IMR-90 (cell line): ENCODE results near the gene NUAK1. TPM values are rescaled to one million over a fixed set of nuclear protein-coding genes. Genes with fewer than 3 reads are reported as not detected.

Experiments
- ATAC-seq: fragments of 200-7000 bp; cut with Tn5 transposase; 2 replicates; pipeline ENCODE4 v1.9.1; 2020; ENCODE audit warnings: low read depth, mild to moderate bottlenecking, moderate library complexity
- BruUV-seq: library from RNA; stranded (reverse); fragments of 400-500 nt; replicated peaks from 2 replicates; lab custom pipeline; 2021; lab: Mats Ljungman, UMichigan
- CTCF ChIA-PET: fragments of 300-600 bp; formaldehyde crosslinking; extraction: SDS; loops from one replicate; lab custom pipeline; 2021; ENCODE audit warnings: antibody characterized with exemption; lab: Yijun Ruan, JAX
- POLR2A ChIA-PET: fragments of 300-600 bp; sonication (Branson Sonifier 250); formaldehyde crosslinking; loops from one replicate; lab custom pipeline; 2022; ENCODE audit warnings: antibody characterized with exemption; ENCODE audit not compliant: unreplicated experiment; lab: Charles Lee
- DNase-seq: peaks from one replicate; pipeline ENCODE4 v3.0.0; 2013
- H2AFZ ChIP-seq: replicated peaks from 2 replicates; pipeline ENCODE3; 2013; ENCODE audit warnings: low read length, mild to moderate bottlenecking; ENCODE audit not compliant: poor library complexity
- H2AK5ac ChIP-seq: 2 replicates; pipeline ENCODE4 v1.6.1; 2013; ENCODE audit warnings: low read depth, low read length, inconsistent platforms
- H2AK9ac ChIP-seq: replicated peaks from 2 replicates; pipeline ENCODE3; 2013; ENCODE audit warnings: mild to moderate bottlenecking, low read depth, low read length, moderate library complexity; ENCODE audit not compliant: poor library complexity
- H2BK120ac ChIP-seq: 2 replicates; pipeline ENCODE4 v1.6.1; 2013; ENCODE audit warnings: low read depth, low read length, inconsistent platforms
- H2BK15ac ChIP-seq: 3 replicates; pipeline ENCODE4 v1.6.1; 2013; ENCODE audit warnings: low read depth, low read length, inconsistent platforms
- H2BK20ac ChIP-seq: 2 replicates; pipeline ENCODE4 v1.6.1; 2013; ENCODE audit warnings: low read depth, mild to moderate bottlenecking, inconsistent platforms, low read length, moderate library complexity
- H2BK5ac ChIP-seq: 2 replicates; pipeline ENCODE4 v1.6.1; 2013; ENCODE audit warnings: mild to moderate bottlenecking, low read depth, low read length, inconsistent platforms; ENCODE audit not compliant: poor library complexity, severe bottlenecking
- H3K14ac ChIP-seq: replicated peaks from 2 replicates; pipeline ENCODE4 v1.6.1; 2013; ENCODE audit warnings: low read depth, low read length, inconsistent platforms
- H3K18ac ChIP-seq: 2 replicates; pipeline ENCODE4 v1.6.1; 2013; ENCODE audit warnings: low read depth, low read length, control low read depth
- H3K23ac ChIP-seq: 2 replicates; pipeline ENCODE4 v1.6.1; 2013; ENCODE audit warnings: low read depth, low read length, inconsistent platforms
- H3K27ac ChIP-seq: 2 replicates; pipeline ENCODE4 v1.5.1; 2013; ENCODE audit warnings: mild to moderate bottlenecking, control low read depth, low read length; ENCODE audit not compliant: insufficient read depth
- H3K27me3 ChIP-seq: 2 replicates; pipeline ENCODE4 v1.6.1; 2013; ENCODE audit warnings: low read length; ENCODE audit not compliant: control insufficient read depth, insufficient read depth
- H3K36me3 ChIP-seq: 2 replicates; pipeline ENCODE4 v1.6.1; 2013; ENCODE audit warnings: low read length, mixed read lengths; ENCODE audit not compliant: control insufficient read depth, insufficient read depth
- H3K4ac ChIP-seq: 2 replicates; pipeline ENCODE4 v1.6.1; 2013; ENCODE audit warnings: low read depth, low read length, inconsistent platforms
- H3K4me1 ChIP-seq: 2 replicates; pipeline ENCODE4 v1.6.1; 2013; ENCODE audit warnings: low read length, mixed read lengths; ENCODE audit not compliant: control insufficient read depth, insufficient read depth
- H3K4me2 ChIP-seq: 2 replicates; pipeline ENCODE4 v1.6.1; 2013; ENCODE audit warnings: low read depth, mild to moderate bottlenecking, control low read depth, low read length, moderate library complexity
- H3K4me3 ChIP-seq: 2 replicates; pipeline ENCODE4 v1.5.1; 2013; ENCODE audit warnings: low read depth, mild to moderate bottlenecking, control low read depth, low read length, moderate library complexity; ENCODE audit not compliant: insufficient read depth
- H3K56ac ChIP-seq: 2 replicates; pipeline ENCODE4 v1.6.1; 2013; ENCODE audit warnings: low read length, inconsistent platforms; ENCODE audit not compliant: insufficient read depth; ENCODE audit errors: extremely low read depth
- H3K79me1 ChIP-seq, 2 experiments: 2 replicates each; pipeline ENCODE4 v1.6.1; 2013; ENCODE audit warnings: low read length in 2 of 2, inconsistent platforms in 1 of 2, low read depth in 1 of 2
- H3K9ac ChIP-seq: 2 replicates; pipeline ENCODE4 v1.6.1; 2013; ENCODE audit warnings: low read depth, low read length, control low read depth
- H3K9me1 ChIP-seq: 2 replicates; pipeline ENCODE4 v1.6.1; 2013; ENCODE audit warnings: low read length, inconsistent platforms; ENCODE audit not compliant: insufficient read depth
- H3K9me3 ChIP-seq: 2 replicates; pipeline ENCODE4 v1.6.1; 2013; ENCODE audit warnings: low read length; ENCODE audit not compliant: control insufficient read depth, insufficient read depth
- H4K20me1 ChIP-seq: 2 replicates; pipeline ENCODE4 v1.6.1; 2013; ENCODE audit warnings: low read length, inconsistent platforms; ENCODE audit not compliant: insufficient read depth
- H4K5ac ChIP-seq: 2 replicates; pipeline ENCODE4 v1.6.1; 2013; ENCODE audit warnings: mild to moderate bottlenecking, low read depth, low read length, control low read depth
- H4K8ac ChIP-seq, 2 experiments: 2 replicates each; pipeline ENCODE4 v1.6.1; 2013; ENCODE audit warnings: low read depth in 2 of 2, low read length in 2 of 2, control low read depth in 1 of 2, inconsistent platforms in 1 of 2
- H4K91ac ChIP-seq: 2 replicates; pipeline ENCODE4 v1.6.1; 2013; ENCODE audit warnings: low read depth, low read length, inconsistent platforms; ENCODE audit not compliant: insufficient read depth
- BHLHE40 ChIP-seq: fragments of 150-350 bp; IDR thresholded peaks from 2 replicates; pipeline ENCODE4 v1.6.1; 2016; ENCODE audit warnings: mild to moderate bottlenecking, low read depth, low read length
- CEBPB ChIP-seq: IDR thresholded peaks from 2 replicates; pipeline ENCODE4 v1.6.1; 2012; ENCODE audit warnings: low read depth, low read length, improper control_type of control experiment
- CHD1 ChIP-seq: IDR thresholded peaks from 2 replicates; pipeline ENCODE4 v1.6.1; 2012; ENCODE audit warnings: low read depth, low read length, improper control_type of control experiment
- ELK1 ChIP-seq: fragments of 150-350 bp; IDR thresholded peaks from 2 replicates; pipeline ENCODE4 v1.6.1; 2016; ENCODE audit warnings: low read depth, mild to moderate bottlenecking, low read length, moderate library complexity, borderline replicate concordance
- FOS ChIP-seq: fragments of 150-350 bp; IDR thresholded peaks from 2 replicates; pipeline ENCODE4 v1.6.1; 2016; ENCODE audit warnings: low read depth, low read length
- MAFK ChIP-seq: IDR thresholded peaks from 2 replicates; pipeline ENCODE4 v1.6.1; 2012; ENCODE audit warnings: low read depth, low read length, improper control_type of control experiment
- MAZ ChIP-seq: IDR thresholded peaks from 2 replicates; pipeline ENCODE4 v1.6.1; 2012; ENCODE audit warnings: low read depth, mild to moderate bottlenecking, low read length, improper control_type of control experiment, moderate library complexity, borderline replicate concordance
- MXI1 ChIP-seq: IDR thresholded peaks from 2 replicates; pipeline ENCODE4 v1.6.1; 2012; ENCODE audit warnings: low read depth, mild to moderate bottlenecking, low read length, moderate library complexity, borderline replicate concordance
- NFE2L2 ChIP-seq: fragments of 150-350 bp; IDR thresholded peaks from 2 replicates; pipeline ENCODE4 v1.6.1; 2016; ENCODE audit warnings: low read depth, mild to moderate bottlenecking, low read length
- POLR2A ChIP-seq: IDR thresholded peaks from 2 replicates; pipeline ENCODE4 v1.6.1; 2012; ENCODE audit warnings: mild to moderate bottlenecking, low read depth, low read length
- RAD21 ChIP-seq: IDR thresholded peaks from 2 replicates; pipeline ENCODE4 v1.6.1; 2012; ENCODE audit warnings: low read length, improper control_type of control experiment
- RCOR1 ChIP-seq: IDR thresholded peaks from 2 replicates; pipeline ENCODE4 v1.6.1; 2012; ENCODE audit warnings: mild to moderate bottlenecking, low read length, improper control_type of control experiment; ENCODE audit not compliant: insufficient replicate concordance
- RFX5 ChIP-seq: IDR thresholded peaks from 2 replicates; pipeline ENCODE4 v1.8.0; 2012; ENCODE audit warnings: low read depth, mild to moderate bottlenecking, low read length, moderate library complexity
- SMC3 ChIP-seq: fragments of 150-350 bp; IDR thresholded peaks from 2 replicates; pipeline ENCODE4 v1.6.1; 2016; ENCODE audit warnings: low read depth, mild to moderate bottlenecking, antibody characterized with exemption, low read length, moderate library complexity
- WGBS, 2 experiments: methylation state at CpG; one replicate each; pipeline versions ENCODE4 v1.1.5 to v1.1.7; 2013; ENCODE audit warnings: missing lambda C conversion rate in 2 of 2; ENCODE audit not compliant: insufficient read length in 1 of 2; ENCODE audit errors: extremely low coverage in 2 of 2; 5-methylcytosine and 5-hydroxymethylcytosine counted together
- dilution Hi-C: fragments of 300-500 bp; cut with HindIII; formaldehyde crosslinking; loops from one replicate; pipeline ENCODE4 v1.14.3; 2018; ENCODE audit warnings: low sequenced_read_pairs; ENCODE audit not compliant: unreplicated experiment
- in situ Hi-C: fragments of 300-500 bp; cut with MboI; formaldehyde crosslinking; loops from 3 replicates; pipeline ENCODE4 v1.14.3; 2019; ENCODE audit warnings: low sequenced_read_pairs, inconsistent platforms, mixed read lengths
- intact Hi-C: fragments of 100-400 bp; cut with micrococcal nuclease; formaldehyde crosslinking; loops from 2 replicates; pipeline ENCODE4 v1.10.0; 2022
- polyA plus RNA-seq, 3 experiments: library from polyadenylated mRNA; depleted of rRNA; stranded (reverse); fragments of >200 nt; gene quantifications; 2 replicates each; pipeline ENCODE4 v1.2.3, GENCODE V29; 2012; ENCODE audit warnings: low replicate concordance in 1 of 3
- total RNA-seq: library from RNA; depleted of rRNA; stranded (reverse); fragments of >200 nt; gene quantifications from 2 replicates; pipeline ENCODE4 v1.2.3, GENCODE V29; 2012
- TF ChIP-seq, protein P1 (sequence below): conservative IDR thresholded peaks from 2 replicates; pipeline ENCODE4 v1.5.1; 2012; ENCODE audit warnings: mild to moderate bottlenecking, low read depth, low read length, improper control_type of control experiment
- TF ChIP-seq, protein P2 (sequence below): fragments of 150-350 bp; IDR thresholded peaks from 2 replicates; pipeline ENCODE4 v1.6.1; 2017; ENCODE audit warnings: mild to moderate bottlenecking, antibody characterized with exemption, low read length, low read depth

The NUAK1 gene
- total and polyA plus RNA-seq, 2 of the 4 experiments (the other 2 are of a cell fraction): 4.8 to 8.8 TPM

- in situ Hi-C loops: no loop called here
- BruUV-seq: no TSS peak
- no peak overlapping the region for H3K4ac ChIP-seq
- peaks cover 16% of the 10 kb centered on the region for H3K9me1 ChIP-seq
- no peak overlapping the region; the same call in 1 of the 2 replicates for H2AK5ac ChIP-seq
- no peak overlapping the region for H3K9ac ChIP-seq
- H2BK15ac ChIP-seq: peak overlapping the region; percentile 82; the same call in 1 of the 3 replicates
- H3K14ac ChIP-seq: 0 out of 2 replicates have a peak overlapping the region, but pooled peaks have one; percentile 55
- no peaks in the 10 kb centered on the region; a peak in 1 of 4 replicates for H3K79me1 ChIP-seq
- no peak overlapping the region for H4K5ac ChIP-seq
- TF ChIP-seq NFE2L2 (no peak), CHD1 (no peak), SMC3 (no peak), RFX5 (no peak), RAD21 (no peak), MAZ (no peak), ELK1 (no peak), RCOR1 (no peak), FOS (no peak), BHLHE40 (no peak), POLR2A (no peak), CEBPB (no peak), MAFK (no peak), MXI1 (no peak)
- TF ChIP-seq, protein P1, sequence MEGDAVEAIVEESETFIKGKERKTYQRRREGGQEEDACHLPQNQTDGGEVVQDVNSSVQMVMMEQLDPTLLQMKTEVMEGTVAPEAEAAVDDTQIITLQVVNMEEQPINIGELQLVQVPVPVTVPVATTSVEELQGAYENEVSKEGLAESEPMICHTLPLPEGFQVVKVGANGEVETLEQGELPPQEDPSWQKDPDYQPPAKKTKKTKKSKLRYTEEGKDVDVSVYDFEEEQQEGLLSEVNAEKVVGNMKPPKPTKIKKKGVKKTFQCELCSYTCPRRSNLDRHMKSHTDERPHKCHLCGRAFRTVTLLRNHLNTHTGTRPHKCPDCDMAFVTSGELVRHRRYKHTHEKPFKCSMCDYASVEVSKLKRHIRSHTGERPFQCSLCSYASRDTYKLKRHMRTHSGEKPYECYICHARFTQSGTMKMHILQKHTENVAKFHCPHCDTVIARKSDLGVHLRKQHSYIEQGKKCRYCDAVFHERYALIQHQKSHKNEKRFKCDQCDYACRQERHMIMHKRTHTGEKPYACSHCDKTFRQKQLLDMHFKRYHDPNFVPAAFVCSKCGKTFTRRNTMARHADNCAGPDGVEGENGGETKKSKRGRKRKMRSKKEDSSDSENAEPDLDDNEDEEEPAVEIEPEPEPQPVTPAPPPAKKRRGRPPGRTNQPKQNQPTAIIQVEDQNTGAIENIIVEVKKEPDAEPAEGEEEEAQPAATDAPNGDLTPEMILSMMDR: no peak
- TF ChIP-seq, protein P2, sequence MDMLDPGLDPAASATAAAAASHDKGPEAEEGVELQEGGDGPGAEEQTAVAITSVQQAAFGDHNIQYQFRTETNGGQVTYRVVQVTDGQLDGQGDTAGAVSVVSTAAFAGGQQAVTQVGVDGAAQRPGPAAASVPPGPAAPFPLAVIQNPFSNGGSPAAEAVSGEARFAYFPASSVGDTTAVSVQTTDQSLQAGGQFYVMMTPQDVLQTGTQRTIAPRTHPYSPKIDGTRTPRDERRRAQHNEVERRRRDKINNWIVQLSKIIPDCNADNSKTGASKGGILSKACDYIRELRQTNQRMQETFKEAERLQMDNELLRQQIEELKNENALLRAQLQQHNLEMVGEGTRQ: no peak
- no peak overlapping the region for H2AK9ac ChIP-seq
- intact Hi-C loops: no loop called here
- H3K9me3 ChIP-seq: no peaks in the 10 kb centered on the region
- no peak overlapping the region for H2BK5ac ChIP-seq
- no peak for DNase-seq
- H3K4me1 ChIP-seq: peaks cover 18% of the 10 kb centered on the region
- dilution Hi-C loops: no loop called here
- ChIA-PET CTCF (no interaction called here), POLR2A (no interaction called here)
- H4K8ac ChIP-seq: peak overlapping the region in 1 of 2 experiments; percentile 56; a peak in 1 of 4 replicates
- H4K91ac ChIP-seq: 0 out of 2 replicates have a peak overlapping the region, but pooled peaks have one; percentile 23
- no peak overlapping the region for H3K27ac ChIP-seq
- H3K56ac ChIP-seq: no peak overlapping the region
- H4K20me1 ChIP-seq: no peaks in the 10 kb centered on the region
- H3K4me2 ChIP-seq: no peak overlapping the region
- no peak overlapping the region for H2BK120ac ChIP-seq
- no peak overlapping the region for H2AFZ ChIP-seq
- no peak overlapping the region for H2BK20ac ChIP-seq
- no peak for ATAC-seq
- H3K27me3 ChIP-seq: no peaks in the 10 kb centered on the region
- 0 out of 2 replicates have a peak overlapping the region, but pooled peaks have one; percentile 20 for H3K23ac ChIP-seq
- H3K18ac ChIP-seq: no peak overlapping the region
- H3K4me3 ChIP-seq: no peak overlapping the region
- no peaks in the 10 kb centered on the region for H3K36me3 ChIP-seq
- WGBS, 2 experiments: 40% methylated on average over 1 of the region's 5 CpGs; no CpG with 5 or more reads in 1 of the 2 experiments
These were observed 103.3 kb downstream of the NUAK1 start for GRCh38 chr12:106035421-106035820.
